ENCODE measurements around the gene WDR44.

WDR44 gene

DNA sequence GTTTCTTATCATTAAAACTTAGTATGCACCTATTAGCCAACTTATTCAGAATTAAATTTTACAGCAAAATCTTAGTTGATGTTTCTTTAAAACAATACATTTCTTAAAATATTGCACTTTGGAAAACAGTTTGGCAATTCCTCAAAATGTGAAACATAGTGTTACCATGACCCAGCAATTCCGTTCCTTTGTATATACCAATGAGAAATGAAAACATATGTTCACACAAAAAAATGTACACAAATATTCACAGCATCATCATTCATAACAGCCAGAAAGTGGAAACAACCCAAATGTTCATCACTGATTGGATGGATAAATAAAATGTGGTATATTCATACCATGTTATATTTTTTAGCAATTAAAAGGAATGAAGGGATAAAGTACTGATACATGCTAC lies 50.2 kb downstream of the WDR44 start:
- no peak for DNase-seq (ENCODE audit: extremely low read depth, low read depth)
- TF ChIP-seq, protein P1, sequence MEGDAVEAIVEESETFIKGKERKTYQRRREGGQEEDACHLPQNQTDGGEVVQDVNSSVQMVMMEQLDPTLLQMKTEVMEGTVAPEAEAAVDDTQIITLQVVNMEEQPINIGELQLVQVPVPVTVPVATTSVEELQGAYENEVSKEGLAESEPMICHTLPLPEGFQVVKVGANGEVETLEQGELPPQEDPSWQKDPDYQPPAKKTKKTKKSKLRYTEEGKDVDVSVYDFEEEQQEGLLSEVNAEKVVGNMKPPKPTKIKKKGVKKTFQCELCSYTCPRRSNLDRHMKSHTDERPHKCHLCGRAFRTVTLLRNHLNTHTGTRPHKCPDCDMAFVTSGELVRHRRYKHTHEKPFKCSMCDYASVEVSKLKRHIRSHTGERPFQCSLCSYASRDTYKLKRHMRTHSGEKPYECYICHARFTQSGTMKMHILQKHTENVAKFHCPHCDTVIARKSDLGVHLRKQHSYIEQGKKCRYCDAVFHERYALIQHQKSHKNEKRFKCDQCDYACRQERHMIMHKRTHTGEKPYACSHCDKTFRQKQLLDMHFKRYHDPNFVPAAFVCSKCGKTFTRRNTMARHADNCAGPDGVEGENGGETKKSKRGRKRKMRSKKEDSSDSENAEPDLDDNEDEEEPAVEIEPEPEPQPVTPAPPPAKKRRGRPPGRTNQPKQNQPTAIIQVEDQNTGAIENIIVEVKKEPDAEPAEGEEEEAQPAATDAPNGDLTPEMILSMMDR (IDR thresholded peaks at IDR 0.05; ENCODE audit: low read depth, low read length), result no peak

DNA sequence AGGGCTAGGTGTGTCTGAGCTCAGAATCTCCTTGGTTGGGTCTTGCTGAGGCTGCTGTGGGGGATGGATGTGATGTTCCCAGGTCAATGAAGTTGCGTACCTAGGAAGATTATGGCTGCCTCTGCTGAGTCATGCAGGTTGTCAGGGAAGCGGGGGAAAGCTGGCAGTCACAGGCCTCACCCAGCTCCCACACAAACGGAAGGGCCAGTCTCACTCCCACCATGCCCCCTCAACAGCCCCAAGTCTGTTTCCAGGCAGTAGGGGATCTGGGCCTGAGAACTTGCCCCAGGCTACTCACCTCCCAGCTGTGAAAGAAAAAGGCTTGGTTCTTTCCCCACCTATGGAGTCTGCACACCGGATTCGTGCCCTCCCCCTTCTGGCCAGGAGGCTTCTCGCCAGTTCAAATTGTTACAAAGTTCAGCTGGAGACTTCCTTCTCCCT lies 72.9 kb downstream of the WDR44 start:
- DNase-seq (ENCODE audit: extremely low read depth, low read depth), result no peak
- TF ChIP-seq, protein P1 (IDR thresholded peaks at IDR 0.05; ENCODE audit: low read depth, low read length), result no peak

DNA sequence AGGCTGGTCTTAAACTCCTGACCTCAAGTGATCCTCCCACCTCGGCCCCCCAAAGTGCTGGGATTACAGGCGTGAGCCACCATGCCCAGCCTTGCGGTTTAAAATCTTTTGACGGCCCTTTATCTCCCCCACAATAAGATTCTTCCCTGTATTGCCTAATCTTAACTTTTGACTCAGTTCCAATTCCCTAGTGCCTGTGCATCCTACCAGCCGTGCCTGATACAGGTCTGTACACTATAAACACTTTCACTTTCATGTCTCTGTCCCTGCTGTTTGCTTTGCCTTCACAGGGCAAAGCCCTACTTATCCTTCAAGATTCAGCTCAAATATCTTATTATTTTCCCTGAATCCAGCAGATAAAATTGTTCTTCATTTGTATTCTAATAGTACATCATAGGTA lies 74.6 kb downstream of the WDR44 start:
- peak; percentile 3 for DNase-seq (ENCODE audit: extremely low read depth, low read depth)
- TF ChIP-seq, protein P1 (IDR thresholded peaks at IDR 0.05; ENCODE audit: low read depth, low read length), result no peak

DNA sequence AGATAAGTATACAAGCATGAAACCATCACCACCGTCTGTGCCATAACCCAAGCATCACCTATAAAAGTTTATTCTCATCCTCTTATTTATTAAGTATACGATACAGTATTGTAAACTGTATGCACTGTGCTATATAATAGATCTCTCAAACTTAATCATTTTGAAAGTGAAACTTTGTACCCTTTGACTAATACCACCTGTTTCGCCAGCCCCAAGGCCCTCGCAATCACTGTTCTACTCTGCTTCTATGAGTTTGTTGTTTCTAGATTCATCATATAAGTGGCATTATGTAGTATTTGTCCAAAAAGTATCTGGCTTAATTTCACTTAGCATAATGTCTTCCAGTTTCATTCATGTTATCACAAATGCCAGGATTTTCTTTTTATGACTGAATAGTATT lies 77.7 kb downstream of the WDR44 start:
- TF ChIP-seq, protein P1 (IDR thresholded peaks at IDR 0.05; ENCODE audit: low read depth, low read length), result no peak
- no peak for DNase-seq (ENCODE audit: extremely low read depth, low read depth)

DNA sequence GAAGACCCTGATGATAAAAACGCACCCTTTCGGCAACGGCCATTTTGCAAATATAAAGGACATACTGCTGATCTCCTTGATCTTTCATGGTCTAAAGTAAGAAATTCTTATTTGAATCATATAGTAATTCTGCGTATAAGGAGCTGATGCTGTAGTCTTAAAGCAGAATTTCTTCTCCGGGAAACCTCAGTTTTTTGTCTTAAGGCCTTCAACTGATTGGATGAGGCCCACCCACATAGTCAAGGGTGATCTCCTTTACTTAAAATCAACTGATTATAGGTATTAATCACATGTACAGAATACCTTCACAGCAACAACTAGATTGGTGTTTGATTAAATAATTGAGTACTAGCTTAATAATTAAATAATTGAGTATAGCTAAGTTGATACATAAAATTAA lies 86.9 kb downstream of the WDR44 start:
- DNase-seq (ENCODE audit: extremely low read depth, low read depth), result no peak
- TF ChIP-seq, protein P1 (IDR thresholded peaks at IDR 0.05; ENCODE audit: low read depth, low read length), result no peak

DNA sequence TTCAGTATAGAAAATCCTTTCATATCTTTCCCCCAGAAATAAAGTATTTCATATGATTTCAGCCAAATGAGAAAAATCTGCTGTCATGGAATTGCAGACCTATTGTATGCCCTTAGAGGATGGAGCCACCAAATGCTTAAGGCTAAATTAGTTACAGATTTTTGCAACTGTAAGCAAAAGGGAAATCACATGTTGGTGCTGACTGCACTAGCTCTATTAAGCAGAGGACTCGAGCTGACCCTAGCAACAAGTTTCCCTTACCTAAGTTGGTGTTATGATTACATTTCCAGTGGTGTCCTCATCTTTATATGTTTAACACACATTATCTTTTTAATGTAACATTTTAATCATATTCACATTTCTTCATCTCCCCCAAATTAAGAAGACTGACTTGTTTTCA lies 91.4 kb downstream of the WDR44 start:
- TF ChIP-seq, protein P1 (IDR thresholded peaks at IDR 0.05; ENCODE audit: low read depth, low read length), result no peak
- no peak for DNase-seq (ENCODE audit: extremely low read depth, low read depth)

DNA sequence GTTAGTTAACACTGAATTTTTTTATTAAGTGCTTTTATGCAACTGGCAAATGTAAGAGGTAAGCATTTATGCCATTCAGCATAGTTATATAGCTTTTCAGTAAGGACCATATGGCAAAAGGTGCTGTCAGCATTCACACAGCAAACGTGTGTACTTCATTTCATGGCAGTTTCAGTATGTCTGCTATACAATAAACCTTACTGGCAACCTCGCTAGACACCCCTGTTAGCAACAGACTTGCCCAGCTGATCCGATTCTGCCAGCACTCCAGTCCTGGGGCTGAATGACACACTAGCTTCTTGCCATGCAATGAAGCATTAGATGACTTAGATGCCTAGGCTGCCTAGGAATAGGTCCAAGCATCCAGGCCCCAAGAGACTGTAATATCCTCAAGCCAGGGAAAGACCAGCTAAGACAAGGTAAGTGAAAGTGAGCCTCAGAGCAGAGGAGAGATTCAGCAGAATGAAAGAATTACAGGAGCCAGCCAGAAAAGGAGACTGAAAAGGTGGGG lies 102.4 kb downstream of the WDR44 start:
- DNase-seq (ENCODE audit: extremely low read depth, low read depth), result no peak
- TF ChIP-seq, protein P1 (IDR thresholded peaks at IDR 0.05; ENCODE audit: low read depth, low read length), result no peak

Data from AG09319 (cell line).